K562 (cell line): Measurements from ENCODE around the gene NMNAT2. TPM values are rescaled to one million over a fixed set of nuclear protein-coding genes. Genes with fewer than 3 reads are reported as not detected.

Experiments used
- ATAC-seq: fragments of 200-7000 bp; cut with Tn5 transposase; 3 replicates; pipeline ENCODE4 v1.9.1; 2020; ENCODE audit warnings: moderate library complexity
- BruUV-seq: library from RNA; stranded (reverse); fragments of 400-500 nt; replicated peaks from 2 replicates; lab custom pipeline; 2021; lab: Mats Ljungman, UMichigan
- CTCF ChIA-PET: fragments of 300-600 bp; formaldehyde crosslinking; extraction: SDS; loops from one replicate; lab custom pipeline; 2021; ENCODE audit warnings: low intra/inter-chr PET ratio; lab: Yijun Ruan, JAX
- POLR2A ChIA-PET: fragments of 300-600, 350-650 bp; sonication (Branson Sonifier 250); formaldehyde crosslinking; extraction: SDS; loops from one replicate; lab custom pipeline; 2021; ENCODE audit warnings: antibody characterized with exemption, inconsistent platforms; lab: Yijun Ruan, JAX
- DNase-seq, 4 experiments: peaks; one replicate each; pipeline versions ENCODE4 v3.0.0 to v3.0.0-alpha.2; 2011 to 2018; ENCODE audit warnings: low spot score in 3 of 4, mixed read lengths in 3 of 4; ENCODE audit errors: extremely low read depth in 1 of 4
- FAIRE-seq: peaks from 2 replicates; lab custom pipeline; 2011; peaks lifted over from hg19 to GRCh38; lab: Jason Lieb, UNC
- H2AFZ ChIP-seq: 2 replicates; pipeline ENCODE4 v1.6.0; 2011; ENCODE audit warnings: low read depth, low read length, control low read depth, inconsistent platforms
- H3K27ac ChIP-seq: fragments of 200-600 bp; 3 replicates; pipeline ENCODE4 v1.8.0; 2011; ENCODE audit warnings: low read depth, mild to moderate bottlenecking, control low read depth, inconsistent platforms, low read length, moderate library complexity, mixed read lengths; ENCODE audit errors: extremely low read depth
- H3K27me3 ChIP-seq, 2 experiments: fragments of 300-600 bp in 1 of 2; 2 replicates in 1 of 2; 3 replicates in 1 of 2; pipeline versions ENCODE4 v1.6.0 to v1.8.0; 2011; ENCODE audit warnings: inconsistent platforms in 2 of 2, low read length in 2 of 2, mild to moderate bottlenecking in 1 of 2, mixed read lengths in 1 of 2, moderate library complexity in 1 of 2; ENCODE audit not compliant: control insufficient read depth in 2 of 2, insufficient read depth in 2 of 2
- H3K36me3 ChIP-seq: fragments of 300-600 bp; 3 replicates; pipeline ENCODE4 v1.8.0; 2011; ENCODE audit warnings: mild to moderate bottlenecking, low read length, inconsistent platforms; ENCODE audit not compliant: control insufficient read depth, insufficient read depth
- H3K4me1 ChIP-seq, 2 experiments: fragments of 200-600 bp in 1 of 2; replicated peaks in 1 of 2; 2 replicates in 1 of 2; 3 replicates in 1 of 2; pipeline versions ENCODE4 v1.5.1 to v1.8.0; 2011; ENCODE audit warnings: inconsistent platforms in 2 of 2, low read length in 2 of 2, mild to moderate bottlenecking in 1 of 2, mixed read lengths in 1 of 2, moderate library complexity in 1 of 2; ENCODE audit not compliant: control insufficient read depth in 2 of 2, insufficient read depth in 2 of 2
- H3K4me2 ChIP-seq: 2 replicates; pipeline ENCODE4 v1.6.1; 2011; ENCODE audit warnings: low read length, control low read depth, inconsistent platforms, mixed read lengths; ENCODE audit not compliant: insufficient read depth
- H3K4me3 ChIP-seq: fragments of 200-600 bp; sonication (generic), shearing (Covaris generic); 2 replicates; pipeline ENCODE4 v1.5.1; 2016; ENCODE audit warnings: control low read depth, inconsistent platforms
- H3K79me2 ChIP-seq: fragments of 200-600 bp; 3 replicates; pipeline ENCODE4 v1.8.0; 2011; ENCODE audit warnings: low read length, inconsistent platforms; ENCODE audit not compliant: control insufficient read depth, insufficient read depth
- H3K9ac ChIP-seq, 2 experiments: 2 replicates each; pipeline versions ENCODE4 v1.6.0 to v1.6.1; 2011; ENCODE audit warnings: low read depth in 2 of 2, low read length in 2 of 2, control low read depth in 1 of 2, inconsistent platforms in 1 of 2, mild to moderate bottlenecking in 1 of 2, mixed read lengths in 1 of 2; ENCODE audit not compliant: insufficient read depth in 1 of 2
- H3K9me1 ChIP-seq: one replicate; pipeline ENCODE4 v1.6.0; 2011; ENCODE audit warnings: inconsistent platforms, mild to moderate bottlenecking, low read length, moderate library complexity; ENCODE audit not compliant: control insufficient read depth, insufficient read depth
- H3K9me3 ChIP-seq: replicated peaks from 2 replicates; pipeline ENCODE4 v1.5.1; 2011; ENCODE audit warnings: low read depth, low read length, inconsistent platforms; ENCODE audit not compliant: control insufficient read depth, insufficient read depth
- H4K20me1 ChIP-seq: replicated peaks from 2 replicates; pipeline ENCODE4 v1.6.1; 2011; ENCODE audit warnings: low read length, inconsistent platforms, mixed read lengths; ENCODE audit not compliant: control insufficient read depth, insufficient read depth
- C11orf30 ChIP-seq: fragments of 450-650 bp; IDR thresholded peaks from 2 replicates; pipeline ENCODE4 v1.6.1; 2016; ENCODE audit warnings: low read depth, mild to moderate bottlenecking
- ELF2 ChIP-seq: fragments of 250-450 bp; sonication (Bioruptor Pico); IDR thresholded peaks from 2 replicates; pipeline ENCODE4 v1.5.0; 2021; ENCODE audit warnings: mild to moderate bottlenecking
- L3MBTL2 ChIP-seq: fragments of 450-650 bp; IDR thresholded peaks from 2 replicates; pipeline ENCODE4 v1.6.1; 2016; ENCODE audit warnings: mild to moderate bottlenecking, moderate library complexity
- SMAD3 ChIP-seq: fragments of 450-650 bp; formaldehyde crosslinking; conservative IDR thresholded peaks from 2 replicates; pipeline ENCODE4 v1.4.0; 2020; ENCODE audit warnings: mild to moderate bottlenecking
- XRCC5 ChIP-seq: fragments of 200-400 bp; formaldehyde crosslinking; IDR thresholded peaks from 2 replicates; pipeline ENCODE4 v1.6.1; 2017; ENCODE audit warnings: low read depth, mild to moderate bottlenecking, low read length
- ZFP1 ChIP-seq: fragments of 450-650 bp; formaldehyde crosslinking; IDR thresholded peaks from 2 replicates; pipeline ENCODE4 v1.4.0; 2020; ENCODE audit warnings: mild to moderate bottlenecking, mixed read lengths
- ZNF766 ChIP-seq: fragments of 200-800 bp; sonication (Bioruptor generic); conservative IDR thresholded peaks from 2 replicates; pipeline ENCODE4 v1.6.1; 2016; ENCODE audit warnings: missing genetic modification characterization, missing compliant biosample characterization
- WGBS: fragments of 100-300 bp; shearing (Covaris generic); methylation state at CpG from one replicate; pipeline ENCODE4 v1.1.6; 2016; ENCODE audit warnings: low coverage, mixed read lengths; ENCODE audit not compliant: insufficient coverage; ENCODE audit errors: missing lambda C conversion rate; 5-methylcytosine and 5-hydroxymethylcytosine counted together
- in situ Hi-C: fragments of 300-500 bp; cut with MboI; formaldehyde crosslinking; loops from 4 replicates; pipeline ENCODE4 v1.15.0; 2018; ENCODE audit warnings: inconsistent platforms, mixed read lengths
- intact Hi-C: fragments of 100-400 bp; cut with micrococcal nuclease; formaldehyde crosslinking; loops from 2 replicates; pipeline ENCODE4 v1.14.2; 2022
- polyA plus RNA-seq, 8 experiments: library from polyadenylated mRNA; depleted of rRNA in 4 of 8; stranded (reverse) in 5 of 8; unstranded in 3 of 8; fragments of >200 nt; fragmentation: Nextera tagmentation in 2 of 8; fragmentation: Illumina TruSeq in 1 of 8; extraction: Ambion mirVana in 2 of 8; extraction: Trizol in 1 of 8; gene quantifications; 2 replicates each; pipeline versions ENCODE4 v1.2.1 to v1.2.3, GENCODE V29; 2011 to 2014; ENCODE audit warnings: inconsistent platforms in 1 of 8, missing spikeins in 1 of 8
- total RNA-seq, 7 experiments: library from RNA; depleted of rRNA in 6 of 7; stranded (reverse); fragments of >200 nt in 6 of 7; fragmentation: Illumina TruSeq in 2 of 7; extraction: Trizol in 2 of 7; gene quantifications; 2 replicates each; pipeline versions ENCODE4 v1.2.1 to v1.2.3, GENCODE V29; 2011 to 2021; ENCODE audit warnings: low replicate concordance in 1 of 7
- TF ChIP-seq, protein P1 (sequence below), 3 experiments: fragments of 200-800 bp in 1 of 3; fragments of 250-450 bp in 1 of 3; fragments of 450-650 bp in 1 of 3; sonication (Bioruptor Pico) in 1 of 3; sonication (Bioruptor generic) in 1 of 3; formaldehyde crosslinking in 1 of 3; IDR thresholded peaks; 2 replicates each; pipeline versions ENCODE4 v1.6.1 to v1.8.0; 2016 to 2022; ENCODE audit warnings: mild to moderate bottlenecking in 2 of 3, missing genetic modification characterization in 2 of 3, missing compliant biosample characterization in 1 of 3, moderate library complexity in 1 of 3
- TF ChIP-seq, protein P2 (sequence below), 2 experiments: fragments of 450-650 bp in 1 of 2; IDR thresholded peaks; 2 replicates each; pipeline ENCODE4 v1.6.1; 2011 to 2017; ENCODE audit warnings: low read depth in 2 of 2, antibody characterized with exemption in 1 of 2, borderline replicate concordance in 1 of 2, low read length in 1 of 2, mild to moderate bottlenecking in 1 of 2, mixed read lengths in 1 of 2; ENCODE audit not compliant: control insufficient read depth in 1 of 2
- TF ChIP-seq, protein P3 (sequence below): fragments of 450-650 bp; formaldehyde crosslinking; IDR thresholded peaks from 2 replicates; pipeline ENCODE4 v1.4.0; 2020; ENCODE audit warnings: mild to moderate bottlenecking, moderate library complexity
- TF ChIP-seq, protein P4 (sequence below), 2 experiments: fragments of 450-650 bp; IDR thresholded peaks; 2 replicates each; pipeline ENCODE4 v1.6.1; 2016

The NMNAT2 gene
- total and polyA plus RNA-seq, 9 of the 15 experiments (the other 6 are each of a cell fraction or from before 2014, with no cell fraction given) = not detected

DNA sequence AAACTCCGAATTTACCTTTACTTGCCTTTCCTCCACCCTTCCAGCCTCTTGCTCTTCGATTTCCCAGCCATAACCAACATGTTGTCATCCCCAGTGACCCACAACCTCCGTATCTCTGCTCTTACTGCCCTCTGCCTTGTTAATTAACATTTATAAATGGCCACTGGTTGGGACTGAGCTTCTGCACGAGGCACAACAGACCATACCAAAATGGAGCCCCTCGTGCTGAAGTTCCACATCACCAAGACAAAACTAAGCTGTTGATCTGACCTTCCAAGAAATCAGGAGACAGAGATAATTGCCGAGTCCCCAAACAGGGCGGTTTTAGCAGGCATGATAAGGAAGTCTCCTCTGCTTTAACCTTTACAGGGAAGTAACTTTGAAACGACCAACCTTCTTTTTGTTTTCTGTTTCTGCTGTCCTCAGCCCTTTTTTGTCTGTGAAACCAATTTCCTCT lies 71.9 kb downstream of the NMNAT2 start:
- POLR2A ChIA-PET = interaction anchor here (1.1 kb wide), 1 partner anchor 22 kb away, joined by 3 read pairs; no protein-coding TSS in a partner anchor
- CTCF ChIA-PET = no interaction called here
- peak; percentile 75 for ATAC-seq
- no peak for TF ChIP-seq XRCC5
- TF ChIP-seq ZFP1 = 0 out of 2 replicates have a peak, but pooled peaks have one; percentile 17
- peak; percentile 72; the same call in 1 of the 2 replicates for TF ChIP-seq ELF2
- peak; percentile 87 for TF ChIP-seq ZNF766
- TF ChIP-seq, protein P1, sequence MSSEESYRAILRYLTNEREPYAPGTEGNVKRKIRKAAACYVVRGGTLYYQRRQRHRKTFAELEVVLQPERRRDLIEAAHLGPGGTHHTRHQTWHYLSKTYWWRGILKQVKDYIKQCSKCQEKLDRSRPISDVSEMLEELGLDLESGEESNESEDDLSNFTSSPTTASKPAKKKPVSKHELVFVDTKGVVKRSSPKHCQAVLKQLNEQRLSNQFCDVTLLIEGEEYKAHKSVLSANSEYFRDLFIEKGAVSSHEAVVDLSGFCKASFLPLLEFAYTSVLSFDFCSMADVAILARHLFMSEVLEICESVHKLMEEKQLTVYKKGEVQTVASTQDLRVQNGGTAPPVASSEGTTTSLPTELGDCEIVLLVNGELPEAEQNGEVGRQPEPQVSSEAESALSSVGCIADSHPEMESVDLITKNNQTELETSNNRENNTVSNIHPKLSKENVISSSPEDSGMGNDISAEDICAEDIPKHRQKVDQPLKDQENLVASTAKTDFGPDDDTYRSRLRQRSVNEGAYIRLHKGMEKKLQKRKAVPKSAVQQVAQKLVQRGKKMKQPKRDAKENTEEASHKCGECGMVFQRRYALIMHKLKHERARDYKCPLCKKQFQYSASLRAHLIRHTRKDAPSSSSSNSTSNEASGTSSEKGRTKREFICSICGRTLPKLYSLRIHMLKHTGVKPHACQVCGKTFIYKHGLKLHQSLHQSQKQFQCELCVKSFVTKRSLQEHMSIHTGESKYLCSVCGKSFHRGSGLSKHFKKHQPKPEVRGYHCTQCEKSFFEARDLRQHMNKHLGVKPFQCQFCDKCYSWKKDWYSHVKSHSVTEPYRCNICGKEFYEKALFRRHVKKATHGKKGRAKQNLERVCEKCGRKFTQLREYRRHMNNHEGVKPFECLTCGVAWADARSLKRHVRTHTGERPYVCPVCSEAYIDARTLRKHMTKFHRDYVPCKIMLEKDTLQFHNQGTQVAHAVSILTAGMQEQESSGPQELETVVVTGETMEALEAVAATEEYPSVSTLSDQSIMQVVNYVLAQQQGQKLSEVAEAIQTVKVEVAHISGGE (CRISPR knock-in tag; IDR thresholded peaks at IDR 0.05) = peak in 1 of 3 experiments; percentile 67; a peak in 1 of 6 replicates
- TF ChIP-seq L3MBTL2 = peak; percentile 85
- TF ChIP-seq, protein P2, sequence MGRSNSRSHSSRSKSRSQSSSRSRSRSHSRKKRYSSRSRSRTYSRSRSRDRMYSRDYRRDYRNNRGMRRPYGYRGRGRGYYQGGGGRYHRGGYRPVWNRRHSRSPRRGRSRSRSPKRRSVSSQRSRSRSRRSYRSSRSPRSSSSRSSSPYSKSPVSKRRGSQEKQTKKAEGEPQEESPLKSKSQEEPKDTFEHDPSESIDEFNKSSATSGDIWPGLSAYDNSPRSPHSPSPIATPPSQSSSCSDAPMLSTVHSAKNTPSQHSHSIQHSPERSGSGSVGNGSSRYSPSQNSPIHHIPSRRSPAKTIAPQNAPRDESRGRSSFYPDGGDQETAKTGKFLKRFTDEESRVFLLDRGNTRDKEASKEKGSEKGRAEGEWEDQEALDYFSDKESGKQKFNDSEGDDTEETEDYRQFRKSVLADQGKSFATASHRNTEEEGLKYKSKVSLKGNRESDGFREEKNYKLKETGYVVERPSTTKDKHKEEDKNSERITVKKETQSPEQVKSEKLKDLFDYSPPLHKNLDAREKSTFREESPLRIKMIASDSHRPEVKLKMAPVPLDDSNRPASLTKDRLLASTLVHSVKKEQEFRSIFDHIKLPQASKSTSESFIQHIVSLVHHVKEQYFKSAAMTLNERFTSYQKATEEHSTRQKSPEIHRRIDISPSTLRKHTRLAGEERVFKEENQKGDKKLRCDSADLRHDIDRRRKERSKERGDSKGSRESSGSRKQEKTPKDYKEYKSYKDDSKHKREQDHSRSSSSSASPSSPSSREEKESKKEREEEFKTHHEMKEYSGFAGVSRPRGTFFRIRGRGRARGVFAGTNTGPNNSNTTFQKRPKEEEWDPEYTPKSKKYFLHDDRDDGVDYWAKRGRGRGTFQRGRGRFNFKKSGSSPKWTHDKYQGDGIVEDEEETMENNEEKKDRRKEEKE (IDR thresholded peaks at IDR 0.05; ENCODE audit: borderline replicate concordance in 1 of 2, control insufficient read depth in 1 of 2, low read depth in 2 of 2, low read length in 1 of 2) = no peak
- 0 out of 2 replicates have a peak, but pooled peaks have one; percentile 56 for TF ChIP-seq SMAD3 (CRISPR knock-in tag)
- TF ChIP-seq, protein P3, sequence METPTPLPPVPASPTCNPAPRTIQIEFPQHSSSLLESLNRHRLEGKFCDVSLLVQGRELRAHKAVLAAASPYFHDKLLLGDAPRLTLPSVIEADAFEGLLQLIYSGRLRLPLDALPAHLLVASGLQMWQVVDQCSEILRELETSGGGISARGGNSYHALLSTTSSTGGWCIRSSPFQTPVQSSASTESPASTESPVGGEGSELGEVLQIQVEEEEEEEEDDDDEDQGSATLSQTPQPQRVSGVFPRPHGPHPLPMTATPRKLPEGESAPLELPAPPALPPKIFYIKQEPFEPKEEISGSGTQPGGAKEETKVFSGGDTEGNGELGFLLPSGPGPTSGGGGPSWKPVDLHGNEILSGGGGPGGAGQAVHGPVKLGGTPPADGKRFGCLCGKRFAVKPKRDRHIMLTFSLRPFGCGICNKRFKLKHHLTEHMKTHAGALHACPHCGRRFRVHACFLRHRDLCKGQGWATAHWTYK (CRISPR knock-in tag) = peak; percentile 90
- TF ChIP-seq C11orf30 = peak; percentile 42; the same call in 1 of the 2 replicates
- TF ChIP-seq, protein P4, sequence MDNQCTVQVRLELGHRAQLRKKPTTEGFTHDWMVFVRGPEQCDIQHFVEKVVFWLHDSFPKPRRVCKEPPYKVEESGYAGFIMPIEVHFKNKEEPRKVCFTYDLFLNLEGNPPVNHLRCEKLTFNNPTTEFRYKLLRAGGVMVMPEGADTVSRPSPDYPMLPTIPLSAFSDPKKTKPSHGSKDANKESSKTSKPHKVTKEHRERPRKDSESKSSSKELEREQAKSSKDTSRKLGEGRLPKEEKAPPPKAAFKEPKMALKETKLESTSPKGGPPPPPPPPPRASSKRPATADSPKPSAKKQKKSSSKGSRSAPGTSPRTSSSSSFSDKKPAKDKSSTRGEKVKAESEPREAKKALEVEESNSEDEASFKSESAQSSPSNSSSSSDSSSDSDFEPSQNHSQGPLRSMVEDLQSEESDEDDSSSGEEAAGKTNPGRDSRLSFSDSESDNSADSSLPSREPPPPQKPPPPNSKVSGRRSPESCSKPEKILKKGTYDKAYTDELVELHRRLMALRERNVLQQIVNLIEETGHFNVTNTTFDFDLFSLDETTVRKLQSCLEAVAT (IDR thresholded peaks at IDR 0.05) = peak in 1 of 2 experiments; percentile 91; a peak in 2 of 4 replicates

More for the DNA sequence above, 71.9 kb downstream of the NMNAT2 start:
- H3K9me3 ChIP-seq = no peaks in the 10 kb centered on the region
- H3K4me2 ChIP-seq = peak overlapping the region; percentile 56
- H3K36me3 ChIP-seq = no peaks in the 10 kb centered on the region
- no peak overlapping the region for H3K4me3 ChIP-seq
- peaks cover 4 to 17% of the 10 kb centered on the region in 2 experiments; a peak in 3 of 5 replicates for H3K27me3 ChIP-seq
- H3K27ac ChIP-seq = peak overlapping the region; percentile 24; the same call in 1 of the 3 replicates
- H3K9me1 ChIP-seq = no peaks in the 10 kb centered on the region
- no peaks in the 10 kb centered on the region for H4K20me1 ChIP-seq
- FAIRE-seq = peak; percentile 23
- H3K9ac ChIP-seq = no peak overlapping the region; a peak in 1 of 4 replicates
- in situ Hi-C loops = no loop called here
- intact Hi-C loops = no loop called here
- no TSS peak for BruUV-seq
- H3K4me1 ChIP-seq = peaks cover 0 to 5% of the 10 kb centered on the region in 2 experiments; a peak in 3 of 5 replicates
- peak overlapping the region; percentile 58; the same call in 1 of the 2 replicates for H2AFZ ChIP-seq
- DNase-seq = peak in 1 of 4 experiments; percentile 25
- no peaks in the 10 kb centered on the region for H3K79me2 ChIP-seq
- 1% methylated on average over 8 of the region's 8 CpGs for WGBS
